Measurements from ENCODE around the gene GAREM1.

The GAREM1 gene

GRCh38 chr18:32389191-32389590 is 81.5 kb downstream of the GAREM1 start:
- in situ Hi-C loops (cut with HindIII; ENCODE audit: low pct_unique_long_range_greater_than_20kb, low sequenced_read_pairs) = no loop called here
- no peak for DNase-seq (ENCODE audit: low read depth in 1 of 2, low spot score in 1 of 2)
- no peak for TF ChIP-seq JUND (IDR thresholded peaks at IDR 0.05; ENCODE audit: low read depth)

GRCh38 chr18:32386471-32386870 is 84.2 kb downstream of the GAREM1 start:
- no peak for DNase-seq (ENCODE audit: low read depth in 1 of 2, low spot score in 1 of 2)
- in situ Hi-C loops (cut with HindIII; ENCODE audit: low pct_unique_long_range_greater_than_20kb, low sequenced_read_pairs) = no loop called here
- no peak for TF ChIP-seq JUND (IDR thresholded peaks at IDR 0.05; ENCODE audit: low read depth)

- in situ Hi-C loops (cut with HindIII; ENCODE audit: low pct_unique_long_range_greater_than_20kb, low sequenced_read_pairs) = no loop called here
- TF ChIP-seq JUND (IDR thresholded peaks at IDR 0.05; ENCODE audit: low read depth) = no peak
- no peak for DNase-seq (ENCODE audit: low read depth in 1 of 2, low spot score in 1 of 2)
Observed at GRCh38 chr18:32383050-32383819, 87.4 kb downstream of the GAREM1 start.

GRCh38 chr18:32381761-32382160 is 88.9 kb downstream of the GAREM1 start:
- in situ Hi-C loops (cut with HindIII; ENCODE audit: low pct_unique_long_range_greater_than_20kb, low sequenced_read_pairs) = no loop called here
- DNase-seq (ENCODE audit: low read depth in 1 of 2, low spot score in 1 of 2) = no peak
- no peak for TF ChIP-seq JUND (IDR thresholded peaks at IDR 0.05; ENCODE audit: low read depth)

GRCh38 chr18:32380559-32380958 is 90.1 kb downstream of the GAREM1 start:
- in situ Hi-C loops (cut with HindIII; ENCODE audit: low pct_unique_long_range_greater_than_20kb, low sequenced_read_pairs) = no loop called here
- no peak for DNase-seq (ENCODE audit: low read depth in 1 of 2, low spot score in 1 of 2)
- no peak for TF ChIP-seq JUND (IDR thresholded peaks at IDR 0.05; ENCODE audit: low read depth)

GRCh38 chr18:32379891-32380290 is 90.8 kb downstream of the GAREM1 start:
- in situ Hi-C loops (cut with HindIII; ENCODE audit: low pct_unique_long_range_greater_than_20kb, low sequenced_read_pairs) = no loop called here
- DNase-seq (ENCODE audit: low read depth in 1 of 2, low spot score in 1 of 2) = no peak
- TF ChIP-seq JUND (IDR thresholded peaks at IDR 0.05; ENCODE audit: low read depth) = no peak

GRCh38 chr18:32378705-32379104 is 92.0 kb downstream of the GAREM1 start:
- TF ChIP-seq JUND (IDR thresholded peaks at IDR 0.05; ENCODE audit: low read depth) = no peak
- in situ Hi-C loops (cut with HindIII; ENCODE audit: low pct_unique_long_range_greater_than_20kb, low sequenced_read_pairs) = no loop called here
- DNase-seq (ENCODE audit: low read depth in 1 of 2, low spot score in 1 of 2) = no peak

GRCh38 chr18:32373995-32374394 is 96.7 kb downstream of the GAREM1 start:
- TF ChIP-seq JUND (IDR thresholded peaks at IDR 0.05; ENCODE audit: low read depth) = no peak
- in situ Hi-C loops (cut with HindIII; ENCODE audit: low pct_unique_long_range_greater_than_20kb, low sequenced_read_pairs) = no loop called here
- peak in 1 of 2 experiments; percentile 44 for DNase-seq (ENCODE audit: low read depth in 1 of 2, low spot score in 1 of 2)

GRCh38 chr18:32373505-32373904 is 97.2 kb downstream of the GAREM1 start:
- DNase-seq (ENCODE audit: low read depth in 1 of 2, low spot score in 1 of 2) = no peak
- no peak for TF ChIP-seq JUND (IDR thresholded peaks at IDR 0.05; ENCODE audit: low read depth)
- in situ Hi-C loops (cut with HindIII; ENCODE audit: low pct_unique_long_range_greater_than_20kb, low sequenced_read_pairs) = no loop called here

GRCh38 chr18:32372381-32373061 is 98.2 kb downstream of the GAREM1 start:
- TF ChIP-seq JUND (IDR thresholded peaks at IDR 0.05; ENCODE audit: low read depth) = peak; percentile 44; the same call in 1 of the 2 replicates
- in situ Hi-C loops (cut with HindIII; ENCODE audit: low pct_unique_long_range_greater_than_20kb, low sequenced_read_pairs) = no loop called here
- DNase-seq (ENCODE audit: low read depth in 1 of 2, low spot score in 1 of 2) = peak; percentile 10 to 97

GRCh38 chr18:32372047-32372380 is 98.7 kb downstream of the GAREM1 start:
- TF ChIP-seq JUND (IDR thresholded peaks at IDR 0.05; ENCODE audit: low read depth) = no peak; the same call in 1 of the 2 replicates
- peak; percentile 11 to 45 for DNase-seq (ENCODE audit: low read depth in 1 of 2, low spot score in 1 of 2)
- in situ Hi-C loops (cut with HindIII; ENCODE audit: low pct_unique_long_range_greater_than_20kb, low sequenced_read_pairs) = no loop called here

- in situ Hi-C loops (cut with HindIII; ENCODE audit: low pct_unique_long_range_greater_than_20kb, low sequenced_read_pairs) = no loop called here
- DNase-seq (ENCODE audit: low read depth in 1 of 2, low spot score in 1 of 2) = no peak
- no peak for TF ChIP-seq JUND (IDR thresholded peaks at IDR 0.05; ENCODE audit: low read depth)
Observed at GRCh38 chr18:32371384-32371783, 99.3 kb downstream of the GAREM1 start.

GRCh38 chr18:32368991-32369390 is 101.7 kb downstream of the GAREM1 start:
- DNase-seq (ENCODE audit: low read depth in 1 of 2, low spot score in 1 of 2) = no peak
- TF ChIP-seq JUND (IDR thresholded peaks at IDR 0.05; ENCODE audit: low read depth) = no peak
- in situ Hi-C loops (cut with HindIII; ENCODE audit: low pct_unique_long_range_greater_than_20kb, low sequenced_read_pairs) = no loop called here
